Renal cortical epithelial cell (primary cell): ENCODE results near the gene CYP2W1. TPM values are rescaled to one million over a fixed set of nuclear protein-coding genes. Genes with fewer than 3 reads are reported as not detected.
"Not testable (repeated sequence)": the region's sequence is repeated elsewhere in the genome, so short reads cannot be mapped to it uniquely, and the experiment has no call there.

Experiments used
- DNase-seq: peaks from one replicate; pipeline ENCODE4 v3.0.0-alpha.2; 2011; ENCODE audit warnings: low read depth
- total RNA-seq: library from RNA; depleted of rRNA; stranded (reverse); fragments of >200 nt; gene quantifications from 2 replicates; pipeline ENCODE4 v1.2.3, GENCODE V29; 2014

The CYP2W1 gene
- total RNA-seq, 1 donor from 2014 or later = not detected

GRCh38 chr7:951881-952547 is 31.0 kb upstream of the CYP2W1 start:
- DNase-seq = no peak

GRCh38 chr7:952548-953441 is 30.2 kb upstream of the CYP2W1 start:
- DNase-seq = no peak

- no peak for DNase-seq
Observed at GRCh38 chr7:953547-954327, 29.2 kb upstream of the CYP2W1 start.

GRCh38 chr7:954330-955238 is 28.4 kb upstream of the CYP2W1 start, which contains the start of gene ADAP1:
Gene ADAP1, minus strand, starts transcription at chr7:954680. Its CDS starts 203 bp downstream, at chr7:954477.
- no peak for DNase-seq

- DNase-seq = no peak
Observed at GRCh38 chr7:956031-956430, 26.9 kb upstream of the CYP2W1 start.

- no peak for DNase-seq
Observed at GRCh38 chr7:957418-958220, 25.4 kb upstream of the CYP2W1 start.

GRCh38 chr7:958221-959200 is 24.5 kb upstream of the CYP2W1 start:
- DNase-seq = no peak

GRCh38 chr7:959271-959670 is 23.7 kb upstream of the CYP2W1 start:
- no peak for DNase-seq

GRCh38 chr7:959740-960139 is 23.2 kb upstream of the CYP2W1 start:
- DNase-seq = not testable (repeated sequence)

- DNase-seq = no peak
Observed at GRCh38 chr7:960269-960871, 22.6 kb upstream of the CYP2W1 start.

GRCh38 chr7:960972-961371 is 22.0 kb upstream of the CYP2W1 start:
- DNase-seq = not testable (repeated sequence)

- DNase-seq = no peak
Observed at GRCh38 chr7:961546-962400, 21.2 kb upstream of the CYP2W1 start.

GRCh38 chr7:962401-963081 is 20.4 kb upstream of the CYP2W1 start:
- DNase-seq = no peak

- DNase-seq = no peak
Observed at GRCh38 chr7:963236-964078, 19.5 kb upstream of the CYP2W1 start.

GRCh38 chr7:964401-965231 is 18.4 kb upstream of the CYP2W1 start:
- no peak for DNase-seq
